ENCODE results near the gene RNU2-63P.
"Not testable (repeated sequence)": the region's sequence is repeated elsewhere in the genome, so short reads cannot be mapped to it uniquely, and the experiment has no call there.

DNA sequence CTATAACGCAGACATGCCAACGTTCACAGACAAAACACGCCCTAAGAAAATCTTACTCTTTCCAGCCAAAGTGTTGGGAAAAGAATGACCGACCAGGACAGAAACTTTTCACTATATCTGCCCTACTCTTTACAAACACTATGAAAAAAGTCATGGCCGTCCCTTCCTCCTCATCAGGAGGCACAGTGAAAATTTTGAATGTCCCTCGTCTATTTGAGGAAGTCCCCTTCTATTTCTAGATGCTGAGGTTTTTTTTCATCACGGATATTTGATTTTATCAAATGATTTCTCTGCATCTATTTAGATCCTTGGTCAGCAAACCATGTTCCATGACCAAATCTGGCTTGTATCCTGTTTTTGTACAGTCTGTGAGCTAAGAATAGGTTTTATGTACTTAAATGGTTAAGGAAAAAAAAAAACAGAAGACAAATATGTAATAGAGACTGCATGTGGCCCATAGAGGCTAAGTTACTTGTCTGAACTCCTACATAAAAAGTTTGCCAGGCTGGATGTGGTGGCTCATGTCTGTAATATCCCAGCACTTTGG lies 22.0 kb downstream of the RNU2-63P start:
- TF ChIP-seq RCOR1 (IDR thresholded peaks at IDR 0.05; ENCODE audit: low read length); REST (IDR thresholded peaks at IDR 0.05; ENCODE audit: low read depth, low read length); POLR2AphosphoS5 (IDR thresholded peaks at IDR 0.05; ENCODE audit: low read depth, low read length); EZH2phosphoT487 (IDR thresholded peaks at IDR 0.05; ENCODE audit: borderline replicate concordance, low read depth); MXI1 (IDR thresholded peaks at IDR 0.05; ENCODE audit: low read depth, low read length); CTCF (IDR thresholded peaks at IDR 0.05); MAX (IDR thresholded peaks at IDR 0.05; ENCODE audit: low read depth); JUND (IDR thresholded peaks at IDR 0.05); GATA2 (CRISPR knock-in tag; IDR thresholded peaks at IDR 0.05); FOXJ3 (CRISPR knock-in tag; IDR thresholded peaks at IDR 0.05): not testable (repeated sequence)
- TF ChIP-seq, protein P1, sequence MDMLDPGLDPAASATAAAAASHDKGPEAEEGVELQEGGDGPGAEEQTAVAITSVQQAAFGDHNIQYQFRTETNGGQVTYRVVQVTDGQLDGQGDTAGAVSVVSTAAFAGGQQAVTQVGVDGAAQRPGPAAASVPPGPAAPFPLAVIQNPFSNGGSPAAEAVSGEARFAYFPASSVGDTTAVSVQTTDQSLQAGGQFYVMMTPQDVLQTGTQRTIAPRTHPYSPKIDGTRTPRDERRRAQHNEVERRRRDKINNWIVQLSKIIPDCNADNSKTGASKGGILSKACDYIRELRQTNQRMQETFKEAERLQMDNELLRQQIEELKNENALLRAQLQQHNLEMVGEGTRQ (IDR thresholded peaks at IDR 0.05; ENCODE audit: borderline replicate concordance, low read depth, low read length) = not testable (repeated sequence)

All from SK-N-SH (cell line).